Activated CD4-positive, alpha-beta T cell treated with anti-CD3 and anti-CD28 coated beads, Interleukin-2, amount 10 ng/mL, durations not matched to agents 24 days and 14 days (primary cell): ENCODE data around the gene PSEN2. TPM values are rescaled to one million over a fixed set of nuclear protein-coding genes. Genes with fewer than 3 reads are reported as not detected.
"Not testable (repeated sequence)": the region's sequence is repeated elsewhere in the genome, so short reads cannot be mapped to it uniquely, and the experiment has no call there.

Experiments
- DNase-seq: peaks from one replicate; pipeline ENCODE4 v3.0.0; 2022
- H3K27ac Mint-ChIP-seq: one replicate; pipeline ENCODE4 v1.8.0; 2022; ENCODE audit warnings: mild to moderate bottlenecking, mixed read lengths
- H3K27me3 Mint-ChIP-seq: one replicate; pipeline ENCODE4 v1.8.0; 2022; ENCODE audit warnings: mixed read lengths
- H3K36me3 Mint-ChIP-seq: one replicate; pipeline ENCODE4 v1.8.0; 2022; ENCODE audit warnings: low read depth, mild to moderate bottlenecking, mixed read lengths
- H3K4me1 Mint-ChIP-seq: one replicate; pipeline ENCODE4 v1.8.0; 2021; ENCODE audit warnings: mixed read lengths
- H3K4me3 Mint-ChIP-seq: one replicate; pipeline ENCODE4 v1.8.0; 2022; ENCODE audit warnings: mild to moderate bottlenecking, moderate library complexity, mixed read lengths
- H3K9me3 Mint-ChIP-seq: one replicate; pipeline ENCODE4 v1.8.0; 2021; ENCODE audit warnings: mixed read lengths
- intact Hi-C: fragments of 100-400 bp; cut with micrococcal nuclease; formaldehyde crosslinking; loops from one replicate; pipeline ENCODE4 v1.15.1; 2023
- total RNA-seq: library from RNA; stranded (reverse); gene quantifications from 2 replicates; pipeline ENCODE4 v1.2.3, GENCODE V29; 2022

PSEN2 gene
- total RNA-seq: 10.4 and 10.7 TPM in 2 replicates

- intact Hi-C loops: loop anchor here (1.0 kb wide), 2 partner anchors 12 to 70 kb away; partner anchors contain the start of gene COQ8A
- H3K27ac Mint-ChIP-seq: peak within 1 kb of the TSS; percentile 78
These were observed at the start of gene PSEN2 for GRCh38 chr1:226870401-226871279. PSEN2 (plus strand) TSS chr1:226870616; CDS start chr1:226881908, 11,292 bp downstream.

DNA sequence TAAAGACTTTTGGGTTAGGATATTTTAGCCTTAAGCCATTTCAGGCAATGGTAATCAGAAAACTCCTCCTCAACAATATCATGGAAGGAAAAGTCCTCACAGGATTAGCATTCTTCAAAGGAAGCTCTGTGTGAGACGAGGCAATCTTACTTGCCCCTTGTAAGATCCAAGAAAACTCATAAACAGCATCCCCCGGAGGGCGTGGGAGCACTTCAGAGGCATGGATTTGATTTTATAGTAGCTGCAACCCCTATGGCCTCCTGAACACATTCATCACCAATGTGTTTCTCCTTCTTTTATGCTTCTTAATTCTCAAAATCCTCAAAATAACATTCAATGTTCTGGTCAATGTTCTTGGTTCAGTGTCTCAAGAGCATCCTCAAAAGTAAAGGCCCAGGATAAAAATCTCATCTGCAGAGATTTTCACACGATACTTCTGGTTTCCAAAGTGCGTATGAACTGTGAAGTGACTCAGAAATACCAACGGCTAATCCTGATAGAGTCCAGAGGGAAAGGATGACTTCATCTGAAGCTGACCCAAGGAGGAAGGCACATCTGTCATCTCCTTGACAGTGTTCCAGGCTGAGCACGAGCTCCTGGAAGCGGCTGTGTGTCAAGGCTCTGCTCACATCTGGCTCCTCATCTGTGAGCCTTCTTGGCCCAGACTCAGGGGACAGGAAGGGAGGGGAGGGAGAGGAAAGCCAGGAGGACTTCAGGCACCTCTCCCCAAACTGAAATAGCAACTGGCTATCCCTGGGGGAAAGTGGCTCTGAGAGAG lies 49.3 kb upstream of the PSEN2 start:
- no peaks in the 10 kb centered on the region for H3K36me3 Mint-ChIP-seq
- no peak overlapping the region for H3K27ac Mint-ChIP-seq
- no peaks in the 10 kb centered on the region for H3K9me3 Mint-ChIP-seq
- no peak overlapping the region for H3K4me3 Mint-ChIP-seq
- H3K4me1 Mint-ChIP-seq: peaks cover 5% of the 10 kb centered on the region
- DNase-seq: no peak
- H3K27me3 Mint-ChIP-seq: peaks cover 6% of the 10 kb centered on the region
- intact Hi-C loops: no loop called here

More at GRCh38 chr1:226870401-226871279, at the start of gene PSEN2:
- H3K9me3 Mint-ChIP-seq: no peaks in the 10 kb centered on the region
- peaks cover 24% of the 10 kb centered on the region for H3K27me3 Mint-ChIP-seq
- H3K4me3 Mint-ChIP-seq: peak within 1 kb of the TSS; percentile 84
- peaks cover 16% of the 10 kb centered on the region for H3K4me1 Mint-ChIP-seq
- DNase-seq: peak; percentile 93
- H3K36me3 Mint-ChIP-seq: peaks cover 2% of the 10 kb centered on the region

- intact Hi-C loops: no loop called here
- DNase-seq: no peak
- Mint-ChIP-seq H3K36me3 (no peaks in the 10 kb centered on the region), H3K9me3 (no peaks in the 10 kb centered on the region), H3K4me1 (peaks cover 5% of the 10 kb centered on the region), H3K4me3 (no peak overlapping the region), H3K27ac (no peak overlapping the region), H3K27me3 (peaks cover 6% of the 10 kb centered on the region)
These were observed 48.7 kb upstream of the PSEN2 start for GRCh38 chr1:226821719-226822085.

GRCh38 chr1:226823643-226824042 lies 46.8 kb upstream of the PSEN2 start:
- no peaks in the 10 kb centered on the region for H3K36me3 Mint-ChIP-seq
- no peak overlapping the region for H3K27ac Mint-ChIP-seq
- H3K9me3 Mint-ChIP-seq: no peaks in the 10 kb centered on the region
- H3K4me3 Mint-ChIP-seq: no peak overlapping the region
- DNase-seq: no peak
- H3K27me3 Mint-ChIP-seq: peaks cover 4% of the 10 kb centered on the region
- H3K4me1 Mint-ChIP-seq: peaks cover 19% of the 10 kb centered on the region
- intact Hi-C loops: no loop called here

DNA sequence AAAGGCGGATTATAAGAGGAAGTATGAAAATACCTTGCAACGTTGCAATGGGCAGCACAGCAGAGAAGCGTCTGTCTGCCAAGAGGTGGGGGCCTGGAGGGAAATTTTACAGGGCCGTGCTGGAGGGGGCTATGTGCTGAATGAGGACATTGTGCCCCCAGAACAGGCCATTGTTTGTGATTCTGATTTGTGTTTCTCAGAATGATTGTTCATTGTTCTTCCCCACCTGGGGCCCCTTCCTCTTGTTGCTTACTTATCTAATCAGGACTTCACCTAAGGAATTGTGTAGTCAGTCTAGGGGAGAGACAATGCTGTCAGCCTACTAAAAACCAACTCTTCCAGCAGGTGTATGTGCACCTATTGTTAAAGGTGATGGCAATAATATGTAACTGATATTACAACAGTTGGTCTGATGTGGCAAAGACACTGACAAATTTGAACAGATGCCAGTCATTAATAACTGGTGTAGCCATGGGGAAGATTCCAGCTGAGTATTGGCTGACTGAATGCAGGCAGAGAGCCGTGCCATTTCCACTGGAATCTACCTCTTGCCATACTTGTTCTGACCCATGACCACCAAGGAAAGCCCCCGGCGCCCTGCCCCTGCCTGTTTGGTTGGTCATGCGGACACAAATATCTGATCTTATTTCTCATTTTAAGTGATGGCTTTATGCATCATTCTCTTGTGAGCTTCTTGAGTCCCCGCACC lies 45.2 kb upstream of the PSEN2 start:
- H3K9me3 Mint-ChIP-seq: no peaks in the 10 kb centered on the region
- H3K36me3 Mint-ChIP-seq: no peaks in the 10 kb centered on the region
- intact Hi-C loops: no loop called here
- H3K4me1 Mint-ChIP-seq: peaks cover 17% of the 10 kb centered on the region
- no peak for DNase-seq
- no peak overlapping the region for H3K4me3 Mint-ChIP-seq
- no peaks in the 10 kb centered on the region for H3K27me3 Mint-ChIP-seq
- no peak overlapping the region for H3K27ac Mint-ChIP-seq

- no peak overlapping the region for H3K27ac Mint-ChIP-seq
- no peaks in the 10 kb centered on the region for H3K27me3 Mint-ChIP-seq
- no peaks in the 10 kb centered on the region for H3K9me3 Mint-ChIP-seq
- H3K36me3 Mint-ChIP-seq: no peaks in the 10 kb centered on the region
- peaks cover 18% of the 10 kb centered on the region for H3K4me1 Mint-ChIP-seq
- no peak for DNase-seq
- H3K4me3 Mint-ChIP-seq: no peak overlapping the region
- intact Hi-C loops: no loop called here
These were observed 44.7 kb upstream of the PSEN2 start for GRCh38 chr1:226825746-226826100.

DNA sequence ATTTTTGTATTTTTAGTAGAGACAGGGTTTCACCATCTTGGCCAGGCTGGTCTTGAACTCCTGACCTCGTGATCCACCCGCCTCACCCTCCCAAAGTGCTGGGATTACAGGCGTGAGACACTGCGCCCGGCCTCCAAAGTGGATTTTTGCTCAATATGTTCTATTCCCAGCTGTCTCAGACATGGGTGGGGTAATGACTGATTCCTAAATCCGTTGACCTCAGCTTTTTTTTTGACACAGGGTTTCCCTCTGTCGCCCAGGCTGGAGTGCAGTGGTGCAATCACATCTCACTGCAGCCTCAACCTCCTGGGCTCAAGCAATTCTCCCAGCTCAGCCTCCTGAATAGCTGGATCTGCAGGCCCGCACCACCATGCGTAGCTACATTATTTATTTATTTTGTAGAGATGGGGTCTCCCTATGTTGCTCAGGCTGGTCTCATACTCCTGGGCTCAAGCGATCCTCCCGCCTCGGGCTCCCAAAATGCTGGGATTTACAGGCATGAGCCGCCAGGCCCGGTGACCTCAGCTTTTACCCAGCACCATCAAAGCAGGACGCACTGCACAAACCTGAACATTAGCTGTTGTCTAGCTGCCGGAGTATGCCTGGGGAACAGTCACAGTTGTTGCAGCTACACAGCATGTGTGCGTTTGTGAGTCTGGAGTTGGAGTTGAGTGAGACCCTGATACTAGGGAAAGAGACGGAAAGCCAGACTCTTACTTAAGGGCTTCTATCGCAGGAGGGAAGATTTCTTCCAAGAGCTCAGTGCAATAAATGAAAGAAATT lies 43.7 kb upstream of the PSEN2 start:
- no peaks in the 10 kb centered on the region for H3K9me3 Mint-ChIP-seq
- H3K4me3 Mint-ChIP-seq: peak overlapping the region; percentile 35
- no peaks in the 10 kb centered on the region for H3K27me3 Mint-ChIP-seq
- H3K36me3 Mint-ChIP-seq: no peaks in the 10 kb centered on the region
- peaks cover 20% of the 10 kb centered on the region for H3K4me1 Mint-ChIP-seq
- DNase-seq: no peak
- intact Hi-C loops: no loop called here
- H3K27ac Mint-ChIP-seq: peak overlapping the region; percentile 92

DNA sequence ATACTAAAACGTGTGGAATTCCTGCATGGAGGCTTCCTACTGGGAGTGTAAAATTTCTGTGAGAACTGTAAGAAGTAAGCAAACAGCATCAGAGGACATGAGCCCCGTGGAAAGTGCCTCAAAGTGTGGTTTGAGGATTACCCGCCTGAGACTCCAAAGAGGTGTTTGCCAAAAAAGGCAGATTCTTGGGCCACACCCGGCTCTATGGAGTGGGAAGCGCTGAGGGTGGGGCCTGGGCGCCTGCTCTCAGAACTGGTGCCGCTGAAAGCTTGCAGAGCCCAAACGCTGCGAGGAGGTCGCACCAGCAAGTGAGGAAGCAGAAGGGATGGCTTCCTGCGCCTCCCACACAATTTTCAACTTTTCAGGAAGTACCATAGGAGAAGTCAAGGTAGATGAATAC lies 43.0 kb upstream of the PSEN2 start:
- no peaks in the 10 kb centered on the region for H3K27me3 Mint-ChIP-seq
- no peaks in the 10 kb centered on the region for H3K36me3 Mint-ChIP-seq
- intact Hi-C loops: no loop called here
- H3K4me3 Mint-ChIP-seq: peak overlapping the region; percentile 63
- H3K9me3 Mint-ChIP-seq: no peaks in the 10 kb centered on the region
- peaks cover 20% of the 10 kb centered on the region for H3K4me1 Mint-ChIP-seq
- H3K27ac Mint-ChIP-seq: peak overlapping the region; percentile 92
- DNase-seq: peak; percentile 65

- Mint-ChIP-seq H3K27ac (peak overlapping the region; percentile 92), H3K4me3 (peak overlapping the region; percentile 63), H3K4me1 (peaks cover 20% of the 10 kb centered on the region)
These were observed 42.4 kb upstream of the PSEN2 start for GRCh38 chr1:226827968-226828513.

DNA sequence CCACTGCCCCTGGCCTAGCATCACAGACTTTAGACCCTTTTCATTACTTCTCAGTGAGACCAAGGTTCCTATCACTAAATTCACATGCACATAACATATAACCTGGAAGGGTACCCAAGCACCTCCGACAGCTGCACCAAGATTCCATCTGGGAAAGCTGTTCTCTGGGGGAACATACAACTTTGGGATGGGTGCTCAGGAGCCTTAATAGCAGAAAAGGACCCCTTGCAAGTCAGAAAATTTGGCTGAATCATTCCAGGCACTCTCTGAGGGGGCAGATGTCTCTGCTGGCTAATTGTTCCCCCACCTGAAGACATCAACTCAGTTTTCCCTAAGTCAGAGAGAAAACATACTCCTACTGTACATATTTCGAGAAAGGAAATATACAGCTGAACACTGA lies 41.3 kb upstream of the PSEN2 start:
- DNase-seq: no peak
- Mint-ChIP-seq H3K4me1 (peaks cover 18% of the 10 kb centered on the region), H3K4me3 (no peak overlapping the region), H3K27ac (no peak overlapping the region), H3K9me3 (peaks cover 9% of the 10 kb centered on the region), H3K36me3 (peaks cover 3% of the 10 kb centered on the region), H3K27me3 (peaks cover 2% of the 10 kb centered on the region)
- intact Hi-C loops: loop anchor here (2.0 kb wide), 3 partner anchors 30 to 126 kb away; no protein-coding TSS in a partner anchor

More at GRCh38 chr1:226827968-226828513, 42.4 kb upstream of the PSEN2 start:
- no peaks in the 10 kb centered on the region for H3K36me3 Mint-ChIP-seq
- peak; percentile 98 for DNase-seq
- intact Hi-C loops: loop anchor here (1.0 to 2.0 kb wide), 7 partner anchors 29 to 281 kb away; partner anchors contain the start of gene ITPKB
- no peaks in the 10 kb centered on the region for H3K9me3 Mint-ChIP-seq
- H3K27me3 Mint-ChIP-seq: no peaks in the 10 kb centered on the region

- Mint-ChIP-seq H3K36me3 (peaks cover 3% of the 10 kb centered on the region), H3K4me1 (peaks cover 15% of the 10 kb centered on the region), H3K9me3 (peaks cover 17% of the 10 kb centered on the region), H3K27ac (no peak overlapping the region), H3K27me3 (peaks cover 4% of the 10 kb centered on the region), H3K4me3 (no peak overlapping the region)
- intact Hi-C loops: no loop called here
- no peak for DNase-seq
These were observed 38.5 kb upstream of the PSEN2 start for GRCh38 chr1:226831953-226832352.

DNA sequence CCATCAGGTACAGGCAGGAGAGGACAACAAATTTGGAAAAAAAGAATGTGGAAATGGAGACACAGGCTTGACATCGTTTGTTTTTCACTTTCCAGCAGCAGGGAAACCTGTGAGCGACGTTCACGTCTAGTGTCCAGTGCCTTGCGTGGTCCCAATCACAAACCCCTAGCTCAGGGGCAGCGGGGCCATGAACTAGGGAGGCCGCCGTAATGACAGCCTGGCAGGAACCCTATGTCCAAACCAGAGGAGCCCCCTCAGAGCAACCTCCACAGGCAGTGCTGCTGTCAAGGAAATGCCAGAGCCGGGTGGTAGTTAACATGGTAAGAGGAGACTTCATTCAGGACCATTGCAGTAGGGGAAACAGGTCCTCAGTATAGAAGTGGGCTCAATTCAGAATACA lies 37.8 kb upstream of the PSEN2 start:
- H3K27ac Mint-ChIP-seq: no peak overlapping the region
- H3K4me1 Mint-ChIP-seq: peaks cover 9% of the 10 kb centered on the region
- peaks cover 3% of the 10 kb centered on the region for H3K36me3 Mint-ChIP-seq
- H3K4me3 Mint-ChIP-seq: no peak overlapping the region
- intact Hi-C loops: no loop called here
- H3K27me3 Mint-ChIP-seq: peaks cover 4% of the 10 kb centered on the region
- no peak for DNase-seq
- peaks cover 17% of the 10 kb centered on the region for H3K9me3 Mint-ChIP-seq

DNA sequence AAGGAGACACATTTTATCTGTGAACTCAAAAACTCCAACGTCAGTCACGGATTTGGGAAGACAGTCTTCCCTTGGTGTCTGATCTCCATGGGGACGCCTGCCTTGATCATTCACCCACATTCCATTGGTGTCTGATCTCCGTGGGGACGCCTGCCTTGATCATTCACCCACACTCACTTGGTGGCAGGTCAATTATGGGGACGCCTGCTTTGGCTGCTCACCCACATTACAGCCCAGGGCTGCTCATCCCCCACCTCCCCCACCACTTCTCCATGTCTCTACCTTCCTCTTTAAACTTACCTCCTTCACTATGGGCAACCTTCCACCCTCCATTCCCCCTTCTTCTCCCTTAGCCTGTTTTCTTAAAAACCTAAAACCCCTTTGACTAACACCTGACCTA lies 36.2 kb upstream of the PSEN2 start:
- H3K9me3 Mint-ChIP-seq: peaks cover 17% of the 10 kb centered on the region
- DNase-seq, H3K4me1 Mint-ChIP-seq, H3K27ac Mint-ChIP-seq, intact Hi-C loops, H3K27me3 Mint-ChIP-seq, H3K36me3 Mint-ChIP-seq, H3K4me3 Mint-ChIP-seq: not testable (repeated sequence)
